OCI-LY3 (cell line): Measurements from ENCODE around the gene PTCD3.

Experiments used
- H2AFZ ChIP-seq: fragments of 200-600, 300-600 bp; shearing (Covaris generic); 2 replicates; pipeline ENCODE4 v1.6.0; 2014; ENCODE audit warnings: antibody characterized with exemption, low read depth, low read length
- H3K27ac ChIP-seq: fragments of 200-600, 300-600 bp; sonication (generic); 2 replicates; pipeline ENCODE4 v1.5.1; 2014; ENCODE audit warnings: mild to moderate bottlenecking, low read length, moderate library complexity, mixed read lengths
- H3K27me3 ChIP-seq: fragments of 200-600, 300-600 bp; sonication (generic); 2 replicates; pipeline ENCODE4 v1.6.1; 2014; ENCODE audit warnings: low read depth, low read length, mixed read lengths
- H3K36me3 ChIP-seq: fragments of 200-600, 300-600 bp; sonication (generic); replicated peaks from 2 replicates; pipeline ENCODE3; 2014; ENCODE audit warnings: low read depth, low read length, mixed read lengths
- H3K4me1 ChIP-seq: fragments of 300-600, 200-600 bp; sonication (generic); 2 replicates; pipeline ENCODE4 v1.6.1; 2014; ENCODE audit warnings: low read length, mixed read lengths
- H3K4me2 ChIP-seq: fragments of 200-600, 300-600 bp; sonication (generic); 2 replicates; pipeline ENCODE4 v1.6.1; 2014; ENCODE audit warnings: low read length, mixed read lengths
- H3K4me3 ChIP-seq: fragments of 300-600, 200-600 bp; sonication (generic); 2 replicates; pipeline ENCODE4 v1.5.1; 2014; ENCODE audit warnings: antibody characterized with exemption, mild to moderate bottlenecking, low read length, moderate library complexity
- H3K79me2 ChIP-seq: fragments of 300-600, 200-600 bp; shearing (Covaris generic); 2 replicates; pipeline ENCODE4 v1.6.1; 2014; ENCODE audit warnings: mild to moderate bottlenecking, low read length, mixed read lengths
- H3K9ac ChIP-seq: fragments of 300-600, 200-600 bp; shearing (Covaris generic); 2 replicates; pipeline ENCODE4 v1.6.0; 2014; ENCODE audit warnings: mild to moderate bottlenecking, low read length, moderate library complexity
- H3K9me3 ChIP-seq: fragments of 200-600, 300-600 bp; shearing (Covaris generic); 2 replicates; pipeline ENCODE4 v1.6.1; 2014; ENCODE audit warnings: low read length, mixed read lengths; ENCODE audit not compliant: insufficient read depth
- H4K20me1 ChIP-seq: fragments of 200-600, 300-600 bp; sonication (generic); 2 replicates; pipeline ENCODE4 v1.6.1; 2016; ENCODE audit warnings: low read length, mixed read lengths; ENCODE audit not compliant: insufficient read depth
- CTCF ChIP-seq: fragments of 200-600, 300-600 bp; sonication (generic); IDR thresholded peaks from 2 replicates; pipeline ENCODE4 v1.5.1; 2014; ENCODE audit warnings: antibody characterized with exemption, low read length, low read depth
- EZH2phosphoT487 ChIP-seq: fragments of 200-600 bp; shearing (Covaris generic); IDR thresholded peaks from 2 replicates; pipeline ENCODE4 v1.6.1; 2018; ENCODE audit warnings: antibody characterized with exemption, mixed run types, low read depth

PTCD3 gene

GRCh38 chr2:86147793-86148192 is 41.8 kb downstream of the PTCD3 start:
- no peaks in the 10 kb centered on the region for H3K79me2 ChIP-seq
- H4K20me1 ChIP-seq: no peaks in the 10 kb centered on the region
- no peak overlapping the region for H3K27ac ChIP-seq
- H3K36me3 ChIP-seq: peaks cover 47% of the 10 kb centered on the region
- H3K9ac ChIP-seq: no peak overlapping the region
- H3K9me3 ChIP-seq: no peaks in the 10 kb centered on the region
- H3K27me3 ChIP-seq: no peaks in the 10 kb centered on the region
- no peak overlapping the region for H2AFZ ChIP-seq
- H3K4me2 ChIP-seq: no peak overlapping the region
- no peak for TF ChIP-seq CTCF
- no peak for TF ChIP-seq EZH2phosphoT487
- no peak overlapping the region for H3K4me3 ChIP-seq
- no peaks in the 10 kb centered on the region for H3K4me1 ChIP-seq

DNA sequence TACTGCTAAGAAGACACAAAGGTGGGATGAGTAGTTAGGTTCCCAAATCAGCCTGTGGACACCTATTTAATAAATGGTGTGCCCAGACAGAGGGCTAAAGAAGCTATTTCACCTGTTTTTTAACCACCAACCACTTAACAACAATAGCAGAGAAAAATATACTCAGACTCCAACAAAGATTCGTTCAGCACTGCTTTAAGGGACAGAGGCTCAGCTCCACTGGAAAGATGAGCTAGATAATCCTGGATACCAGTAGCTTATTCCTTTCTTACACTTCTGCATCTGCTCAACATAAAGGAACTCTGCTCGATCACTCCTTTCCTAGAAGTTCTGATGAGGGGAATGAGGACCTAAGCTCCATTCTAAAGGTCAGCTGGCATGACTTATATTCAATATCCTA is 44.5 kb downstream of the PTCD3 start:
- no peak overlapping the region for H3K4me3 ChIP-seq
- no peak overlapping the region for H3K9ac ChIP-seq
- H3K79me2 ChIP-seq: no peaks in the 10 kb centered on the region
- H2AFZ ChIP-seq: no peak overlapping the region
- TF ChIP-seq EZH2phosphoT487 (no peak), CTCF (no peak)
- no peak overlapping the region for H3K27ac ChIP-seq
- no peaks in the 10 kb centered on the region for H3K4me1 ChIP-seq
- no peaks in the 10 kb centered on the region for H3K27me3 ChIP-seq
- no peaks in the 10 kb centered on the region for H4K20me1 ChIP-seq
- no peaks in the 10 kb centered on the region for H3K9me3 ChIP-seq
- no peak overlapping the region for H3K4me2 ChIP-seq
- H3K36me3 ChIP-seq: peaks cover 44% of the 10 kb centered on the region

GRCh38 chr2:86157009-86157556 is 51.0 kb downstream of the PTCD3 start:
- TF ChIP-seq CTCF: no peak
- TF ChIP-seq EZH2phosphoT487: no peak
- Histone ChIP-seq H2AFZ (no peak overlapping the region), H3K27ac (no peak overlapping the region), H3K4me3 (no peak overlapping the region), H3K79me2 (no peaks in the 10 kb centered on the region), H3K27me3 (no peaks in the 10 kb centered on the region), H3K4me1 (no peaks in the 10 kb centered on the region), H3K9me3 (no peaks in the 10 kb centered on the region), H3K36me3 (peaks cover 36% of the 10 kb centered on the region), H3K4me2 (no peak overlapping the region), H4K20me1 (no peaks in the 10 kb centered on the region), H3K9ac (no peak overlapping the region)

DNA sequence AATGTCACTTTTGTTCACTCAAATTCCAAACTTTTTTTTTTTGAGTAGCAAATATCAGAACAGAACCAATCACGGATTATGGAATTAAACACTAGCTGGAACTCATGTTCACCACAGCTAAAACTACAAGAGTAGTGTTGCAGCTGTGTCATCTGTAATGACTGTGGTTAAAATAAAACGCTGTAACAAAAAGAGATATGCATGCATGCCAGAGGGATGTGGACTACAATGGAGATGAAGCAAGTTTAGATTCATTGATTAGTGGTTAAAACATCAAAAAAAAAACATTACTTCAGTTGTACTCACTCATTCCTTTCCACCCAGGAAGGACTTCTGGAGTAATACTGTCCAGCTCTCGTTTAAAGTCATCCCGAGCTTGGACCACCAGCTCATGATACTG is 52.3 kb downstream of the PTCD3 start:
- TF ChIP-seq EZH2phosphoT487 (no peak), CTCF (no peak)
- Histone ChIP-seq H3K27ac (no peak overlapping the region), H3K79me2 (no peaks in the 10 kb centered on the region), H3K27me3 (no peaks in the 10 kb centered on the region), H4K20me1 (no peaks in the 10 kb centered on the region), H3K36me3 (peaks cover 43% of the 10 kb centered on the region), H3K4me1 (no peaks in the 10 kb centered on the region), H3K4me2 (no peak overlapping the region), H3K4me3 (no peak overlapping the region), H3K9ac (no peak overlapping the region), H3K9me3 (no peaks in the 10 kb centered on the region), H2AFZ (no peak overlapping the region)
